B cell (primary cell): ENCODE measurements around the gene ERVV-1. TPM values are rescaled to one million over a fixed set of nuclear protein-coding genes. Genes with fewer than 3 reads are reported as not detected.

Experiments used
- ATAC-seq: fragments of 200-7000 bp; cut with Tn5 transposase; one replicate; pipeline ENCODE4 v1.10.0; 2021; ENCODE audit warnings: low read depth, mild to moderate bottlenecking, moderate number of reproducible peaks, moderate library complexity
- CTCF ChIA-PET: fragments of 350-600 bp; sonication (Branson Sonifier 250); formaldehyde crosslinking; loops from one replicate; lab custom pipeline; 2021; ENCODE audit warnings: antibody characterized with exemption, inconsistent platforms; lab: Charles Lee
- POLR2A ChIA-PET: fragments of 350-600 bp; sonication (Branson Sonifier 250); formaldehyde crosslinking; loops from one replicate; lab custom pipeline; 2021; ENCODE audit warnings: antibody characterized with exemption; lab: Charles Lee
- DNase-seq: peaks from one replicate; pipeline ENCODE4 v3.0.0; 2013
- H2AFZ ChIP-seq: 2 replicates; pipeline ENCODE4 v1.6.1; 2012; ENCODE audit warnings: mild to moderate bottlenecking, low read depth, low read length; ENCODE audit not compliant: insufficient read depth, poor library complexity, severe bottlenecking
- H3K27ac ChIP-seq, 2 donors: 1 replicate in 1 of 2; 2 replicates in 1 of 2; pipeline ENCODE4 v1.5.1; 2012 to 2013; ENCODE audit warnings: low read length in 2 of 2, mild to moderate bottlenecking in 2 of 2, moderate library complexity in 1 of 2
- H3K27me3 ChIP-seq, 4 experiments: fragments of 200-600 bp in 1 of 4; sonication (generic) in 1 of 4; replicated peaks in 1 of 4; 1 replicate in 2 of 4; 2 replicates in 2 of 4; pipeline versions ENCODE4 v1.6.1 to v1.7.0; 2013 to 2016; ENCODE audit warnings: low read length in 3 of 4, mild to moderate bottlenecking in 2 of 4, mixed read lengths in 1 of 4, moderate library complexity in 1 of 4; ENCODE audit not compliant: insufficient read depth in 4 of 4, control insufficient read depth in 3 of 4; ENCODE audit errors: control extremely low read depth in 1 of 4
- H3K36me3 ChIP-seq, 2 experiments: replicated peaks in 1 of 2; 1 replicate in 1 of 2; 2 replicates in 1 of 2; pipeline versions ENCODE4 v1.6.1 to v1.7.1; 2013; ENCODE audit warnings: low read length in 1 of 2; ENCODE audit not compliant: insufficient read depth in 2 of 2, control insufficient read depth in 1 of 2; ENCODE audit errors: control extremely low read depth in 1 of 2, extremely low read depth in 1 of 2
- H3K4me1 ChIP-seq, 2 donors: fragments of 200-600 bp in 1 of 2; sonication (generic) in 1 of 2; 1 replicate in 1 of 2; 2 replicates in 1 of 2; pipeline versions ENCODE4 v1.5.1 to v1.6.1; 2013 to 2017; ENCODE audit warnings: low read length in 2 of 2; ENCODE audit not compliant: control insufficient read depth in 2 of 2, insufficient read depth in 2 of 2
- H3K4me2 ChIP-seq: replicated peaks from 2 replicates; pipeline ENCODE3; 2012; ENCODE audit warnings: mild to moderate bottlenecking, low read depth, low read length; ENCODE audit not compliant: poor library complexity, severe bottlenecking
- H3K4me3 ChIP-seq, 5 experiments: fragments of 200-600 bp in 1 of 5; sonication (generic) in 1 of 5; 1 replicate in 3 of 5; 2 replicates in 2 of 5; pipeline versions ENCODE4 v1.5.1 to v1.7.0; 2011 to 2016; ENCODE audit warnings: low read length in 4 of 5, mild to moderate bottlenecking in 4 of 5, low read depth in 2 of 5, control low read depth in 1 of 5, moderate library complexity in 1 of 5; ENCODE audit not compliant: insufficient read depth in 1 of 5; ENCODE audit errors: control extremely low read depth in 1 of 5, extremely low read depth in 1 of 5
- H3K79me2 ChIP-seq: fragments of 200-600 bp; sonication (generic); one replicate; pipeline ENCODE4 v1.6.0; 2016; ENCODE audit warnings: low read length; ENCODE audit not compliant: control insufficient read depth, insufficient read depth
- H3K9ac ChIP-seq: fragments of 200-600 bp; sonication (generic); 2 replicates; pipeline ENCODE4 v1.6.1; 2017; ENCODE audit warnings: mild to moderate bottlenecking, low read length, moderate library complexity
- H3K9me3 ChIP-seq, 3 donors: one replicate each; pipeline versions ENCODE4 v1.6.1 to v1.7.1; 2013; ENCODE audit warnings: low read length in 2 of 3; ENCODE audit not compliant: control insufficient read depth in 2 of 3, insufficient read depth in 1 of 3; ENCODE audit errors: control extremely low read depth in 1 of 3
- H4K20me1 ChIP-seq: 2 replicates; pipeline ENCODE4 v1.6.0; 2012; ENCODE audit warnings: mild to moderate bottlenecking, low read length; ENCODE audit not compliant: insufficient read depth, control insufficient read depth, poor library complexity, severe bottlenecking
- H3K27ac Mint-ChIP-seq: one replicate; pipeline ENCODE4 v1.8.0; 2021; ENCODE audit warnings: mixed read lengths
- H3K27me3 Mint-ChIP-seq: one replicate; pipeline ENCODE4 v1.8.0; 2021; ENCODE audit warnings: mixed read lengths
- H3K4me1 Mint-ChIP-seq: one replicate; pipeline ENCODE4 v1.8.0; 2021; ENCODE audit warnings: mixed read lengths
- H3K4me3 Mint-ChIP-seq: one replicate; pipeline ENCODE4 v1.8.0; 2021; ENCODE audit warnings: mixed read lengths
- H3K9me3 Mint-ChIP-seq: one replicate; pipeline ENCODE4 v1.8.0; 2022; ENCODE audit warnings: mixed read lengths; ENCODE audit not compliant: insufficient read depth
- EZH2 ChIP-seq: IDR thresholded peaks from 2 replicates; pipeline ENCODE4 v1.6.1; 2012; ENCODE audit warnings: borderline replicate concordance, low read depth, mild to moderate bottlenecking, moderate library complexity, low read length; ENCODE audit not compliant: insufficient read depth, poor library complexity, severe bottlenecking
- WGBS: methylation state at CpG from one replicate; pipeline ENCODE4 v1.1.5; 2013; ENCODE audit warnings: missing lambda C conversion rate; ENCODE audit not compliant: insufficient coverage; 5-methylcytosine and 5-hydroxymethylcytosine counted together
- intact Hi-C: fragments of 100-400 bp; cut with micrococcal nuclease; formaldehyde crosslinking; loops from one replicate; pipeline ENCODE4 v1.10.0; 2022
- polyA plus RNA-seq: library from polyadenylated mRNA; depleted of rRNA; stranded (reverse); fragments of >200 nt; gene quantifications from 2 replicates; pipeline ENCODE4 v1.2.3, GENCODE V29; 2012
- total RNA-seq, 2 donors: library from RNA; stranded (reverse); fragments of 120-200 nt in 1 of 2; gene quantifications; 1 replicate in 1 of 2; 2 replicates in 1 of 2; pipeline versions ENCODE4 v1.2.3 to v1.2.4, GENCODE V29; 2013 to 2022
- TF ChIP-seq, protein P1 (sequence below): fragments of 200-600 bp; IDR thresholded peaks from one replicate; pipeline ENCODE4 v1.8.0; 2022; ENCODE audit warnings: antibody characterized with exemption, mild to moderate bottlenecking

ERVV-1 gene
- total and polyA plus RNA-seq, 2 donors (not counting 1 experiment from before 2014, with no cell fraction given), result 0.49 TPM; not detected in 1

DNA sequence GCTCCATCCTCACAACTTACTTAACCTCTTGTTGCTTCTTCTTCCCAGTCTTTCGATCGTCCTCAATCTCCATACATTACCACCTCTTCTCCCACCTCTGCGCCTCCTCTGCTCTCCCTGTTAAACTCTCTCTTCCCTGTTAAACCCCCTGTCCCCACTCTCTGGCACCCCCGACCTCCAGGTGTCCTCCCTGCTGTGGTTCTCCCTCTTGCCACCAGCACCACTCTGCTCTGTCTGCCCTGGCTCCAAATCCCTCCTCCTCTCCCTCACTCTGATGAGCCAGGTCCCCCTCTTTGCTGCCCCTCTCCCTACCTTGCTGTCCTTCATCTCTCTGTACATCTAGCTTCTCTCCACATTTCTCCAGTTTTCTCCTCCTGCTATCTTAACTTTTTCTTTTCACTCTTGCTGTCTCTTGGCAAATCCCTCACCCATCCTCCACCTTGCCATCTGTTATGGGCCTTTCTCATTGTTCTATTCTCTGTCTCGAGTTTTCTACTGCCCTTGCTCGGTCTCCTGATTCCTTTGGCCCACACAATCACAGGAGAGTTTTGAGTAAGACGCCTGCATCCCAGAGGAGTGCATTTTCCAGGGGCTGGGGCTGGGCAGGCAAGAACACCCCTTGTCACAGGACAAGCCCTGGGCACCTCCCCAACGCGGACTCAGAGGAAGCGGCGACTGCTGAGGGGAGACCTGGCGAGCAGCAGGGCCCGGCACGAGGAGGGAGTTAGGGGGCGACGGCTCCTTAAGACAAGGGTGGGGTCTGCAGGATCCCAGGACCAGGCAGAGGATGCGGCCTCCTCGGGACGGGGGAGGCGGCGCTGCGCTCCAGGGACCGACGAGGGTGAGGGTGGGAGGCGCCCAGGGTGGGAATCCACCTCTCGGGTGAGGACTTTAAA is 21.4 kb upstream of the ERVV-1 start:
- Histone ChIP-seq H3K27ac (no peak overlapping the region), H3K4me2 (peak overlapping the region; percentile 76), H3K9me3 (peaks cover 0 to 62% (median 0%) of the 10 kb centered on the region in 3 donors), H3K27me3 (peaks cover 0 to 10% (median 1%) of the 10 kb centered on the region in 4 experiments), H3K79me2 (no peaks in the 10 kb centered on the region), H3K36me3 (no peaks in the 10 kb centered on the region), H3K9ac (peak overlapping the region; percentile 60), H4K20me1 (no peaks in the 10 kb centered on the region), H3K4me3 (peak overlapping the region in 4 of 5 experiments; percentile 33 to 64 (median 54)), H3K4me1 (peaks cover 8 to 14% of the 10 kb centered on the region in 2 donors), H2AFZ (peak overlapping the region; percentile 59)
- intact Hi-C loops, result loop anchor here (1.0 to 10.0 kb wide), 3 partner anchors 29 to 202 kb away; partner anchors contain the start of gene ZNF665
- no peak for DNase-seq
- ChIA-PET POLR2A (no interaction called here), CTCF (no interaction called here)
- WGBS, result 30% methylated on average over 26 of the region's 26 CpGs
- ATAC-seq, result no peak
- Mint-ChIP-seq H3K4me3 (peak overlapping the region; percentile 84), H3K27me3 (peaks cover 7% of the 10 kb centered on the region), H3K9me3 (peaks cover 5% of the 10 kb centered on the region), H3K27ac (no peak overlapping the region), H3K4me1 (peaks cover 14% of the 10 kb centered on the region)
- no peak for TF ChIP-seq EZH2
- TF ChIP-seq, protein P1, sequence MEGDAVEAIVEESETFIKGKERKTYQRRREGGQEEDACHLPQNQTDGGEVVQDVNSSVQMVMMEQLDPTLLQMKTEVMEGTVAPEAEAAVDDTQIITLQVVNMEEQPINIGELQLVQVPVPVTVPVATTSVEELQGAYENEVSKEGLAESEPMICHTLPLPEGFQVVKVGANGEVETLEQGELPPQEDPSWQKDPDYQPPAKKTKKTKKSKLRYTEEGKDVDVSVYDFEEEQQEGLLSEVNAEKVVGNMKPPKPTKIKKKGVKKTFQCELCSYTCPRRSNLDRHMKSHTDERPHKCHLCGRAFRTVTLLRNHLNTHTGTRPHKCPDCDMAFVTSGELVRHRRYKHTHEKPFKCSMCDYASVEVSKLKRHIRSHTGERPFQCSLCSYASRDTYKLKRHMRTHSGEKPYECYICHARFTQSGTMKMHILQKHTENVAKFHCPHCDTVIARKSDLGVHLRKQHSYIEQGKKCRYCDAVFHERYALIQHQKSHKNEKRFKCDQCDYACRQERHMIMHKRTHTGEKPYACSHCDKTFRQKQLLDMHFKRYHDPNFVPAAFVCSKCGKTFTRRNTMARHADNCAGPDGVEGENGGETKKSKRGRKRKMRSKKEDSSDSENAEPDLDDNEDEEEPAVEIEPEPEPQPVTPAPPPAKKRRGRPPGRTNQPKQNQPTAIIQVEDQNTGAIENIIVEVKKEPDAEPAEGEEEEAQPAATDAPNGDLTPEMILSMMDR, result no peak
